HG03520 (cell line): Measurements from ENCODE around the gene LRRK1.

Source experiments
- ATAC-seq: cut with Tn5 transposase; IDR thresholded peaks from one replicate; pipeline ENCODE4 v1.9.1; 2021; ENCODE audit warnings: mild to moderate bottlenecking, moderate library complexity; ENCODE audit not compliant: unreplicated experiment

Gene LRRK1

DNA sequence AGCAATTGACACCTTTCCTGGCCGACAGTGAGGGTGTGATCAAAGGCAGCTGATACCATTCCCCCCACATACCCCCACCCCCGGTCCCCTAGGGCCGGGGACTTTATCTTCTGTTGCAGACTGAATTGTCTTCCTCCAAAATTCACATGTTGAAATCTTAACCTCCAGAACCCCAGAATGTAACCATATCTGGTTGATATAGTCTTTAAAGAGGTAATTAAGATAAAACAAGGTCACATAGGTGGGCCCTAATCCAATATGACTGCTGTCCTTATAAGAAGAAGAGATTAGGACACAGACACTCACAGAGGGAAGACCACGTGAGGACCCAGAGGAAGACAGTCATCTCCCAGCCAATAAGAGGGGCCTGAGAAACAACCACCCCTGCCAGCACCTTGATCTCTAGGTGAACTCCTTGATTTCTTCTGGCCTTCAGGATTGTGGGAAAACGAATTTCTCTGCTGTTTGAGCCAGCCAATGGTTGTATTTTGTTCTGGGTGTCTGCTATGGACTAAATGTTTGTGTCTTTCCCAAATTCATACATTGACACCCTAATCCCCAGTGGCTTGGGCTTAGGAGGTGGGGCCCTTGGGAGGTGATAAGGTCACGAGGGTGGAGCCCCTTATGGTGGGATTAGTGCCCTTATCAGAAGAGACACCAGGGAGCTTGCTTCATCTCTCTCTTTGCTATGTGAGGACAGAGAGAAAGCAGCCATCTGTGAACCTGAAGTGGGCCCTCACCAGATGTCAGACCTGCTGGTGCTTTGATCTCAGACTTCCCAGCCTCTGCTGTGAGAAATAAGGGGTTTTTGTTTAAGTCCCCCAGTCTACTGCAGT is 188.7 kb downstream of the LRRK1 start:
- no peak for ATAC-seq

DNA sequence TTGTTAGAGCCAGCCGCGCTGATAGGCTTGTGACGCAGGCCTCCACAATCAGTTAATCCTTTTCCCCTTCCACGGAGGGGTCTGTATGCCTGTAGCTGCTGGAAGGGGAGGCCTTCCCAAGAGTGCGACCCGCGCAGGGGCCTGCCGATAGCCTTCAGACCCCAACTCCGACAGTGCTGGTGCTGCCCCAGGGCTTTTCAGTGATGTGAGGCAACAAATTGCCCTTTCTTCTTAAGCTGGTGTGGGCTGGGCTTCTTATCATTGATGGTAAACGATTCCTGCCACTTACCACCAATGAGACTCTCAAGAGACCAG is 189.3 kb downstream of the LRRK1 start:
- no peak for ATAC-seq

DNA sequence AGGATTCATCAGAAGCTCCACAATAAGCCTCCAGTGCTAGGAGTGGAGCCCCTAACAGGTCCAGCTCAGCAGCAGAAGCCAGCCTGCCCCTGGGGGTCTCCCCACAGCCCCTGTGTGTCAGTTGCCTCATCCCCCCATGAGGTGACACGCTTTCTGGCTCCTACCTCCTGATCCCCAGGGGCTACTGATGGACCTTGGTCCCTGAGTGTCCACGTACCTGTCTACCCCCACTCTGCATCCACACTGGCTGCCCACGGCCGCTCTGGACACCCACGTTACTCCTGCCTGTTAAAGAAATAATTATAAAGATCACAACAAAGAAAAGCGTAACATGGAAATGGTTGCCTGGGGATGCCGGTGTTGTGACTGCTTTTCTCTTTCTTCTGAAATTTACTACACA is 189.6 kb downstream of the LRRK1 start:
- no peak for ATAC-seq

DNA sequence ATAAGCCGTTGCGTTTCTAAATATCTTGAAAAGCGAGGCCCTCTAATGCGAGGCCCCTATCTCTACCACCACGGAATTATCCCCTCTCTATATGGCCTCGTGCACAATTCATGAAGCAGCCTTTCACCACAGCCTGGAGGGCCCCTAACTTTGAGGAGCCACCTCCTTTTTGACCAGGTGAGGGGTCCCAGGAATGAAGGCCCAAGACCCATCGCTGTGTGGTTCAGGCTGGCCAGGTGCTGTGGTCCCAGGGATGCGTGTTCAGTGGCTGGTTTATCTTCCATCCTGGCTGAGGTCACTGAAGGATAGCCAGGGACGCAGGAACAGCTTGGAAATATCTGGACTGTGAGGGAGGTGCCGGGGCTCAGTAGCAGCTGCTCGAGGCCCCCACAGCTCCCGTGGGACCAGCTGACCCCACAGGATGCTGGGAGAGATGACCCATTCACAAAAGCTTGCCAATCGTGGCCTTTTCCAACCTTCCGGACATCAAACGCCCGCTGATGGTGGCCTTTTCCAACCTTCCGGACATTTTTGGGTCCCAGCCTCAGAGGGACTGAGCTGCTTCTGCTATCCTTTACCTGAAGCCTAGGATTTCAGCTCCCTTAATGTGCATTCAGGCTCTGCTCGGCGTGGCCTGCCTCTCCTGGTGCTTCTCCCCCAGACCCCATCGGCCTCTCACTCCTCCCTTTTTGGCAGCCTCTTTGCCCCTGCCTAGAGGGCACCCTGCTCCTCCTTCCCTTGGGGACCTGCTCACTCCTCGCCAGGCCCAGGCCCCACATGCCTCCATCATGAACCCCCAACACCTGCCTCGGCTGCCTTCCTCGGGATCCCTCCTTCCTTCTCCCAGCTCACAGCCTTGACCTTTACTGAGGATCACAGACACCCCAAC is 191.8 kb downstream of the LRRK1 start:
- ATAC-seq = no peak

DNA sequence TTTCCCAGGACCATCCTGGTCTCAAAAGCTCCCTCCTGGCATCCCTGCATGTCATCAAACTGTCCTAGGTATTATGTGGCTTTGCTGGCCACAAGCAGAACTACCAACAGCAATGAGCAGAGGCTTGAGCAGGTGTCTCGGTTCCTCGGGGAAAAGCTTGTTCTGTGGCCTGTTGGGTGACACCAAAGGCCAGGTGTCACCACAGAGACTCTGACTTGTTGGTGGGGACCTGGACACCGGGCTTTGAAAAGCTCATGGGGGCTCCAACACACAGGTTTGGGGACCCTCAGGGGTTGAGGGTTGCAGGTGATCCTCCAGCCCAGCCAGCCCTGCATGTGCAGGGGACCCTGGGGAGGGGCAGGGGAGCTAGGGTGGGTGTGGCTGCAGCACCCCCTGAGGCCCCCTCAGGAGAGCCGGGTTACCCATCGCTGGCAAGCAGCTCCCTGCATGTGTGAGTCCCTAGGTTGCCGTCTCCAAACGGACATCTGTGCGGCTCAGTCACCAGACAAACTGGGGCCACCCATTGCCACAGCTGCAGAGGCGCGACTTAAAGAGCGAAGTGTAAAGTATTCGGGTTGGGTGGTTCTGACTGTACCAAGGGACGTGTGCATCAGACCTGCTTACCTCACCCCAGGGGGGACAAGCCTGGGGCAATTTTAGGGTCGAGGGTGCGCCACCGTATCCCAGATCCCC is 192.6 kb downstream of the LRRK1 start:
- ATAC-seq = no peak

DNA sequence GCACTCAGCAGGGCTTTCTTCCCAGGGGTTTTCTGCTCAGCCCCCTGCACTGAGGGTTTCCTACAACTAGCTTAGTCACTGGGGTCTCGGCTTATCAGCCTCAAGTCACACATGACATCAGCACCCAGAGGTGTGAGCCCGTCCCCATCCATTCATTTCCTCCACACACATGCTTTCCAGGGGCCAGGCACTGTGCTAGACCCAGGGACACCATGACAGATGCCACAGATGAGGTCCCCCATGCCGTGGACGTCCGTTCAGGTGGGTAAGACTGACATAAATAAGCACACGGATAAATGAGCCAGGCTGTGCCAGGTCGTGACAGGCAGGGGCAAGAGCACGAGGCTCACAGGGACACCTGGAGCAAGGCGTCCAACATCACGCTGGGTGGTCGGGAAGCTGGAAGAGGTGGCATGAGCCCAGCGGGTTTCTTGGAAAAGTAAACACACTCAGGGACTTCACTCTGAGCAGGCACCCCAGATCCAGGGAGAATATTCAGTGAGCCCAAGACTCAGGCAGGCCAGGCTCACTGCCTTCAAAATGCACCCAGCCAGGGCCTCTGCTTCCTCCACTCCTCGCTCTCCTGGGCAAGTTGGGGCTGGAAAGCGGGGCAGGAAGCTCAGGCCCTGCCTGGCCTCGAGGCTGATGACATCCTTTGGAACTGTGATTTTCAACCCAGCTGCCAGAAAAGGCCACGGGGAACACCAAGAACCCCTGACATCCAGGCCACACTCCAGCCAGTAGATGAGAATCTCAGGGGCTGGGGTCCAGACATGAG is 193.4 kb downstream of the LRRK1 start:
- ATAC-seq = no peak

DNA sequence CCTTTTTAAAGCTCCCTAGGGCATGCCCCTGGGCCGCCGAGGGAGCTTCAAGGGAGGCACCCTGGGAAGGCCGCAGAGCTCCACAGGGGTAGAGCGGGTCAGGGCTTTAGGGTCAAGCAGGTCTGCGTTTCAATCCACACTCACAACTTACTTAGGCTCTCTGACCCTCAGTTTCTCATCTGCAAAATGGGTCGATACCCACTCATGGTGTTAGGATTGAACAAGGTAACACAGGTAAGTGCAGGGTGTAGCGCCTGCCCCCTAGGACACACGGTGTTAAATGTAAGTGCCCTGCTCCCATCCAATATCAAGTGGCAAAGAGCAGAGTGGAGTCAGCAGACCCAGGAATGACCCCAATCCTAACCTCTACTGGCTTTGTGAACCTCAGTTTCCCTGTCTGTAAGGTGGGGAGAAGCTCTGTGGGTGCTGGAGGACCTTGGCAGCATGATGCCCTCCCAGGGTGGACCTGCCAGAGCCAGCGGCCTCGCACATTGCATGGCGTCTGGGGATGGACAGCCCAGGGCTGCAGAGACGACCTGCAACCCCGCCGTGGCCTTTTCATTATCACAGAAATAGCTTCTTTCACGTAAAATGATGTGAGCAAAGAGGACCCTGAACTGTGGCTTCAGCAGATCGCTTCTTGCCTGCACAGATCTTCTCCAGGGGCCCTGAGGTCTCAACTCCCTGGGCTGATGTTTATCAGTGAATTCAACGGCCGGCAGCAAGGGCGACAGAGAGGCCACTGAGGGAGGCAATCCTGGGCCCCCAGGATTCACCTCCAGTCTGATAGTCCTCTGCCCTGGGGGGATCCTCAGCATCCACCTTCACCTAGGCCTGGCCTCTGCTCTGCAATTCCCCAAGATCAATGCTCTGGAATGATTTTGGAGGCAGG is 194.2 kb downstream of the LRRK1 start:
- no peak for ATAC-seq

DNA sequence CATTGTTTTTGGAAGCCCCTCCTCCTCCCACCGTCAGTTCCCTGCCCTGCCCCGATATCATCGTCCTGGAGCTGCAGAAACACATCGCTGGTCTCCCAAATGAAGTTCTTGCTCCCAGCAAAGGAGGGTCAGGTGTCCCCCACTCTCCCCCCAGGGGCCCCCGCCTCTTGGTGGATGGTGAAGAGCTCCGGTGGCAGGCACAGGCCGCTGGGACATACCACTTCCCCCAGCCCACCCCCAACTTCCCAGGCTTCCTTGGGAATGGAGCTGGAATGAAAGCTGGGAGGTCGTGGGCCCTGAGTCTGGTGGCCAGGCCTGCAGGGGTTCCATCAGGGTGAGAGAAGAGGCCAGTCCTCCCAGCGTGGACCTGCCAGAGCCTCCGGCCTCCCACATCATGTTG is 195.0 kb downstream of the LRRK1 start:
- no peak for ATAC-seq

DNA sequence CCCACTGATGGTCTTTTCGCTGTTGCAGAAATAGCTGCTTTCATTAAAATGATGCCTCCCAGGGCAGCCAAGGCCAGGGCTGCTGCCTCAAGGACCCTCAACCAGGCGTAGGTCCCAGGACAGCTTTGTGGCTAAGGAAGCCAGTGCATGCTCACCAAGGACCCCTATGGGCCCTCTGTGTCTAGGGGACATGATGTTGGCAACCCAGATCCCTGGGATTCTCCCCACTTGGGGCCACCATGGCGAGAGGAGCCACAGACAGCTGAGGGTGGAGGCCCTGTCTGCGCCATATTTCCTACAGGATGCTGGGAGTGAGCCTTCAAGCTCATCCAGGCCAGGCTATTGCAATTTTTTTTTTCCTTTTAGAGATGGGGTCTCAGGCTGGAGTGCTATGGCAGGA is 195.5 kb downstream of the LRRK1 start:
- no peak for ATAC-seq

DNA sequence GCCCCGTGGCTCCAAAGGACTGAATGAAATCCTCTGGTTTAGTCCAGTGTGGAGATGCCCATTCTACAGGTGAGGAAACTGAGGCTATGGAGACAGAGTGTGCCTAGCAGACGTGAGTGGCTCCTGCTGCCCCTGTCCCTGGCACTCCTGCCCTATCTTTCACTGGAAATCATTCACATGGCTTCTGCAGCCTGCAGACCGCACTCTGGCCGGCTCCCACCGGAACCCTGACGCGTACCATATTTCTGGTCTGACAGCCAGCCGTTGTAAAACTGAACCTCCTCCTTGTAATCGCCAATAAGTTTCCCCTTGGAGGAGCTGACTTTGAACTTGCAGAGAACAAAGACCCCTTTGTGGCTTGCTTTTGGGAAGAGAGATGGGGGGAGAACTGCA is 196.2 kb downstream of the LRRK1 start:
- no peak for ATAC-seq

DNA sequence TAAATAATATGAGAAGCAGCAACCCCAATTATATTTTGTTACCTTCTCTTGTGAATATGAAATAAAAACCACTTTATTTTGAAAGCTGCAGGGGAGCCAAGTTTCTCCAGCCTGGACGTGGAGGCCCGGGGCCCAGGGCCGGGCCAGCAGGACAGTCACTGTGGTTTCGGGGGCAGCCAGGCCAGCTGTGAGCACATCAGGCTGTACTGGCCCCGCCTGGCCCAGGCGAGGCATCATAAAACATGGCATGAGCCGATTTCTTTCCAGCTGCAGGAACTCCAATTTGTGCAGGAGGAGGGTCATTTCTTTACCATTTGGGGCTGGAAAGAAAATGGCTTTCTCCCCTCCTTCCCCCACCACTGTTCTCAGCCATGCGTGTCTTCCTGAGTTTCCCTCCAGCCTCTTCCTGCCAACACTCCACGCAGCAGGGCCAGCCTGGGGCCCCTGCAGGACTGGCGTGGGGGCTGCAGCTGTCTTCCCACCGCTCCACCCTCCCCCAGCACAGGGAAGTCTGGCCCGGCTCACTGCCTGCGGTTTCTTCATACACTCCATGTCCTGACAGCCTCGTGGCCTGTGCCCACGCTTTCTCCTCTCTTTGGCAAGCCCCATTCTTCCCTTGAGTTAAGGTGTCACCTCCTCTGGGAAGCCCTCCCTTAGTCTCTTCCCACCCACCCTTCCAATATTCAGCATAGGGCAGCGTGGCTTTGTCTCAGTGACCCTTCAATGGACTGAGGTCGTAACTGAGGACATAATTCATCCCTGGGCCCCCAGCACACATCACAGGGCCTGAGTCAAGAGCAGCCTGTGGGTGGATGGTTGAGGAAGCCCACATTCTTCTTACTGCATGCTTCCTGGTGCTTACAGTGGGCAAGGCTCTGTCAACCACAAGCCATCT is 196.9 kb downstream of the LRRK1 start:
- ATAC-seq = no peak

DNA sequence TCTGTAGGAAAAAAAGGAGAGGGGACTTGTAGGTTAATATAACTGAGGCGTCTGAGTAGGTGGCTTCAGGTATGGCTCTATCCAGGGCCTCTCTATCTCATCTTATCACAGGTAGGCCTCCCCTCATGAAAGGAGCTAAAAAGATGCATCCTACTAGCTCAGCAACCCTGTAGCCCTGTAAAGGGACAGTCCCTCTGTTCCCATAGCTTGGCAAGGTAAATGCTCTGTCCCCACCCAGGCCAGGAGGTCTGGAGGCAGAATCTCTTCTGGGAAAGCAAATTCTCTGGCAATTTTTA is 197.5 kb downstream of the LRRK1 start:
- ATAC-seq = no peak

DNA sequence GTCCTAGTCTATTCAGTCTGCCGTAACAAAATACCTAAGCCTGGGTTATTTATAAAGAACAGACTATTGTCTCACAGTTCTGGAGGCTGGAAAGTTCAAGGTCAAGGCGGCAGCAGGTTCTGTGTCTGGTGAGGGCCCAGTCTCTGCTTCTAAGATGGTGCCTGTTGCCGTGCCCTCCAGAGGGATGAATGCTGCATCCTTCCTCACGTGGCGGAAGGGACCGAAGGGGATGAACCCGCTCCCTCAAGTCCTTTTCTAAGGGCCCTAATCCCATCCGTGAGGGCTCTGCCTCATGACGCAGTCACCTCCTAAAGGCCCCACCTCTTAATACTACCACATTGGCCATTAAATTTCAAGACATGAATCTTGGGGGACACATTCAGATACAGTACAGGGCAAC is 199.0 kb downstream of the LRRK1 start:
- no peak for ATAC-seq

DNA sequence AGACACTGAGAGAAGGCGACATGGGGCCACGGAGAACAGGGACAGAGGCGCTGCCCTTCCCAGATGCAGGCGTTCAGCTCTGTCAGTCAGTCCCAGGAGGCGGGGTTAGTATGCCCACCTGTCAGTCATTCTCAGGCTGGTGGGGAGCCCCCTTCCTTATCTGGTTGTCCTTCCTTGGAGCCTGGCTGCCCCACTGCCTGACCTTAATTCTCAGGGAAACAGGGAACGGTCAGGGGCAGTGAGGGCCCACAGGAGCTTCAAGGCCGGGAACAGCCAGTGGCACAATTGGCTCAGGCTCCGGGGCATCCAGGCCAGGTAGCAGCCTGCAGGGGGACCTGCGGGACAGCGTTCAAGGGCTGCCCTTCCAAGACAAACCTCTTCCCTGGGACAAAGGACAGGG is 199.5 kb downstream of the LRRK1 start:
- ATAC-seq = no peak

DNA sequence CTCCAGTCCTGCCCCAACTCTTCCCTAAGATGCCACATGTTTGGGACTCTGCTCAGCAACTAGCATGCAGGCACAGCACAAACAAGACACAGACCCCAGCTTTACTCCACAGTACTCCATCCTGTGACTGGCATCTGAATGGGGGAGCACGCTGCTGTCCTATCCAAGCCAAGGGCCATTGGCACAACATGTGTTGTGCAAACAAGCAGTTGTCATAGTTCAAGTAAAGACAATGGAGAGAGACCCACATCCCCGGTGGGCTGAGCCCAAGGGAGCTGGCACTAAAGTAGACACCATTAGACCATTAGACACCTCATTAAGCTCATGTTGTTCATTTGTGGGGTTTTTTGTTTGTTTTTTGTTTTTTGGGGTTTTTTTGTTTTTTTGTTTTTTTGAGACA is 200.0 kb downstream of the LRRK1 start:
- ATAC-seq = no peak
